Activated naive CD8-positive, alpha-beta T cell treated with anti-CD3 and anti-CD28 coated beads for 36 hours (primary cell): ENCODE measurements around the gene ABHD13. TPM values are rescaled to one million over a fixed set of nuclear protein-coding genes. Genes with fewer than 3 reads are reported as not detected.
"Not testable (repeated sequence)": the region's sequence is repeated elsewhere in the genome, so short reads cannot be mapped to it uniquely, and the experiment has no call there.

Source experiments
- DNase-seq: peaks from one replicate; pipeline ENCODE4 v3.0.0; 2021
- H3K27ac Mint-ChIP-seq: one replicate; pipeline ENCODE4 v1.8.0; 2022; ENCODE audit warnings: mild to moderate bottlenecking, moderate library complexity, mixed read lengths
- H3K27me3 Mint-ChIP-seq: one replicate; pipeline ENCODE4 v1.8.0; 2022; ENCODE audit warnings: mild to moderate bottlenecking, mixed read lengths
- H3K36me3 Mint-ChIP-seq: one replicate; pipeline ENCODE4 v1.8.0; 2021; ENCODE audit warnings: mild to moderate bottlenecking, mixed read lengths
- H3K4me1 Mint-ChIP-seq: one replicate; pipeline ENCODE4 v1.8.0; 2021; ENCODE audit warnings: mixed read lengths
- H3K4me3 Mint-ChIP-seq: one replicate; pipeline ENCODE4 v1.8.0; 2022; ENCODE audit warnings: mild to moderate bottlenecking, moderate library complexity, mixed read lengths
- H3K9me3 Mint-ChIP-seq: one replicate; pipeline ENCODE4 v1.8.0; 2022; ENCODE audit warnings: mixed read lengths
- total RNA-seq, 2 experiments: library from RNA; stranded (reverse); gene quantifications; one replicate each; pipeline ENCODE4 v1.2.3, GENCODE V29; 2021

ABHD13 gene
- total RNA-seq, 2 experiments from 2014 or later: 5.2 to 5.3 TPM

- Mint-ChIP-seq H3K27me3 (no peaks in the 10 kb centered on the region), H3K27ac (peak overlapping the region; percentile 70), H3K9me3 (peaks cover 5% of the 10 kb centered on the region), H3K4me1 (peaks cover 31% of the 10 kb centered on the region), H3K4me3 (peak overlapping the region; percentile 3), H3K36me3 (peaks cover 11% of the 10 kb centered on the region)
- no peak for DNase-seq
Observed at GRCh38 chr13:108266321-108266990, 48.3 kb downstream of the ABHD13 start.

- Mint-ChIP-seq H3K36me3 (peaks cover 11% of the 10 kb centered on the region), H3K27ac (no peak overlapping the region), H3K4me3 (no peak overlapping the region), H3K4me1 (peaks cover 31% of the 10 kb centered on the region), H3K27me3 (no peaks in the 10 kb centered on the region), H3K9me3 (peaks cover 5% of the 10 kb centered on the region)
- DNase-seq: no peak
Observed at GRCh38 chr13:108267347-108267746, 49.2 kb downstream of the ABHD13 start.

- H3K4me3 Mint-ChIP-seq, H3K27ac Mint-ChIP-seq, DNase-seq, H3K27me3 Mint-ChIP-seq, H3K9me3 Mint-ChIP-seq: not testable (repeated sequence)
- Mint-ChIP-seq H3K4me1 (peaks cover 31% of the 10 kb centered on the region), H3K36me3 (peaks cover 11% of the 10 kb centered on the region)
Observed at GRCh38 chr13:108267855-108268254, 49.7 kb downstream of the ABHD13 start.

GRCh38 chr13:108268466-108269112 is 50.4 kb downstream of the ABHD13 start:
- Mint-ChIP-seq H3K4me3 (no peak overlapping the region), H3K9me3 (peaks cover 5% of the 10 kb centered on the region), H3K4me1 (peaks cover 31% of the 10 kb centered on the region), H3K27me3 (no peaks in the 10 kb centered on the region), H3K36me3 (peaks cover 11% of the 10 kb centered on the region), H3K27ac (peak overlapping the region; percentile 40)
- DNase-seq: no peak

- Mint-ChIP-seq H3K9me3 (peaks cover 5% of the 10 kb centered on the region), H3K4me1 (peaks cover 31% of the 10 kb centered on the region), H3K27me3 (no peaks in the 10 kb centered on the region), H3K36me3 (peaks cover 11% of the 10 kb centered on the region), H3K4me3 (peak within 1 kb of the TSS; percentile 82), H3K27ac (peak within 1 kb of the TSS; percentile 89)
- DNase-seq: peak; percentile 74
Observed at GRCh38 chr13:108269601-108270328, 51.6 kb downstream of the ABHD13 start, which contains the start of gene TNFSF13B. TSS of gene TNFSF13B (plus strand) at chr13:108269718. CDS start at chr13:108269896, 178 bp downstream.

GRCh38 chr13:108270442-108270841 is 52.2 kb downstream of the ABHD13 start:
- peak overlapping the region; percentile 89 for H3K27ac Mint-ChIP-seq
- no peak for DNase-seq
- peaks cover 31% of the 10 kb centered on the region for H3K4me1 Mint-ChIP-seq
- H3K36me3 Mint-ChIP-seq: peaks cover 9% of the 10 kb centered on the region
- H3K9me3 Mint-ChIP-seq: peaks cover 5% of the 10 kb centered on the region
- peak overlapping the region; percentile 82 for H3K4me3 Mint-ChIP-seq
- no peaks in the 10 kb centered on the region for H3K27me3 Mint-ChIP-seq

- Mint-ChIP-seq H3K9me3 (peaks cover 5% of the 10 kb centered on the region), H3K4me1 (peaks cover 24% of the 10 kb centered on the region), H3K4me3 (no peak overlapping the region), H3K27me3 (no peaks in the 10 kb centered on the region), H3K36me3 (peaks cover under 1% of the 10 kb centered on the region), H3K27ac (no peak overlapping the region)
- DNase-seq: no peak
Observed at GRCh38 chr13:108272333-108272732, 54.1 kb downstream of the ABHD13 start.

GRCh38 chr13:108273429-108274118 is 55.4 kb downstream of the ABHD13 start:
- DNase-seq: no peak
- no peaks in the 10 kb centered on the region for H3K27me3 Mint-ChIP-seq
- peaks cover 21% of the 10 kb centered on the region for H3K4me1 Mint-ChIP-seq
- H3K4me3 Mint-ChIP-seq: no peak overlapping the region
- no peak overlapping the region for H3K27ac Mint-ChIP-seq
- H3K9me3 Mint-ChIP-seq: no peaks in the 10 kb centered on the region
- no peaks in the 10 kb centered on the region for H3K36me3 Mint-ChIP-seq

GRCh38 chr13:108274718-108275117 is 56.5 kb downstream of the ABHD13 start:
- peaks cover 3% of the 10 kb centered on the region for H3K36me3 Mint-ChIP-seq
- no peak for DNase-seq
- H3K4me1 Mint-ChIP-seq: peaks cover 13% of the 10 kb centered on the region
- H3K27ac Mint-ChIP-seq: no peak overlapping the region
- no peaks in the 10 kb centered on the region for H3K9me3 Mint-ChIP-seq
- no peak overlapping the region for H3K4me3 Mint-ChIP-seq
- H3K27me3 Mint-ChIP-seq: no peaks in the 10 kb centered on the region

GRCh38 chr13:108276060-108276459 is 57.9 kb downstream of the ABHD13 start:
- Mint-ChIP-seq H3K4me1 (no peaks in the 10 kb centered on the region), H3K27ac (no peak overlapping the region), H3K36me3 (peaks cover 8% of the 10 kb centered on the region), H3K4me3 (no peak overlapping the region), H3K27me3 (no peaks in the 10 kb centered on the region), H3K9me3 (no peaks in the 10 kb centered on the region)
- DNase-seq: no peak

GRCh38 chr13:108278466-108278865 is 60.3 kb downstream of the ABHD13 start:
- H3K27ac Mint-ChIP-seq: no peak overlapping the region
- no peak for DNase-seq
- H3K4me3 Mint-ChIP-seq: no peak overlapping the region
- no peaks in the 10 kb centered on the region for H3K9me3 Mint-ChIP-seq
- H3K27me3 Mint-ChIP-seq: no peaks in the 10 kb centered on the region
- peaks cover 8% of the 10 kb centered on the region for H3K36me3 Mint-ChIP-seq
- H3K4me1 Mint-ChIP-seq: no peaks in the 10 kb centered on the region

GRCh38 chr13:108281901-108282300 is 63.7 kb downstream of the ABHD13 start:
- peaks cover 8% of the 10 kb centered on the region for H3K36me3 Mint-ChIP-seq
- H3K9me3 Mint-ChIP-seq: no peaks in the 10 kb centered on the region

GRCh38 chr13:108283110-108283509 is 64.9 kb downstream of the ABHD13 start:
- peaks cover 8% of the 10 kb centered on the region for H3K36me3 Mint-ChIP-seq
- no peaks in the 10 kb centered on the region for H3K4me1 Mint-ChIP-seq
- no peaks in the 10 kb centered on the region for H3K27me3 Mint-ChIP-seq
- no peaks in the 10 kb centered on the region for H3K9me3 Mint-ChIP-seq
- DNase-seq: no peak
- no peak overlapping the region for H3K4me3 Mint-ChIP-seq
- H3K27ac Mint-ChIP-seq: no peak overlapping the region

More at GRCh38 chr13:108281901-108282300, 63.7 kb downstream of the ABHD13 start:
- no peak overlapping the region for H3K27ac Mint-ChIP-seq
- H3K27me3 Mint-ChIP-seq: no peaks in the 10 kb centered on the region
- DNase-seq: no peak
- no peaks in the 10 kb centered on the region for H3K4me1 Mint-ChIP-seq
- H3K4me3 Mint-ChIP-seq: no peak overlapping the region
